Measurements from ENCODE around the gene IFNL2. TPM values are rescaled to one million over a fixed set of nuclear protein-coding genes. Genes with fewer than 3 reads are reported as not detected.
A peak's percentile ranks its signal among the peaks of the same experiment; 100 is the strongest.

The IFNL2 gene
- total RNA-seq, 1 donor from 2014 or later, result not detected

DNA sequence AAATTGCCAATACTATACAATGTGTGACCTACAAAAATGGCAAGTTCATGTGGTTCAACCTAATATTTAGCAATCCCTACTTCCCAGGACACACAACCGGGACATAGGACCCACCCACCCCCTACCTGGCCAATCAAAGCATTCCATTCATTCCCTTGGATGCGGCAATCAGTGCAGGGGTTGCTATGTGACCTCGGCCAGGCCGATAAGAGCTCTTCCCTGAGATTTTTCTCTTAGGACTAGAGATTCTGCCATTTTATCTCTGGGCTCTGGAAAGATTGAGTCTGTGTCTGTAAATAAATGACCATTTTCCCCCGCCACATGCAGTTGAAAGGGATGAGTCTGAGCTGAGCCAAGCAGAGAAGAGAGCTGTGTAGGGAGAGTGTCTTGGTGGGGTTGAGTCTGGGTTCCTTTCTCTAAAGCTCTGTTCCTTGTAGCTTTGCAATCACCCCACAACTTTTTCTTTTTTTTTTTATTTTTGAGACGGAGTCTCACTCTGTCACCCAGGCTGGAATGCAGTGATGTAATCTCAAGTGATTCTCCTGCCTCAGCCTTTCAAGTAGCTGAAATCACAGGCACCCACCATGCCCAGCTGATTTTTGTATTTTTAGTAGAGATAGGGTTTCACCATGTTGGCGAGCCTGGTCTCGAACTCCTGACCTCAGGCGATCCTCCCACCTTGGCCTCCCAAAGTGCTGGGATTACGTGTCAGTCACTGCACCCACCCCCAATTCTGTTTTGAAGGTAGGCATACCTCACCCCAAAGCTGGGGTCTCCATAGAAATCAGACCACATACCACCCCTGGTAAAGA is 35.4 kb downstream of the IFNL2 start:
- no peak overlapping the region for H3K4me3 Mint-ChIP-seq
- TF ChIP-seq, protein P1, sequence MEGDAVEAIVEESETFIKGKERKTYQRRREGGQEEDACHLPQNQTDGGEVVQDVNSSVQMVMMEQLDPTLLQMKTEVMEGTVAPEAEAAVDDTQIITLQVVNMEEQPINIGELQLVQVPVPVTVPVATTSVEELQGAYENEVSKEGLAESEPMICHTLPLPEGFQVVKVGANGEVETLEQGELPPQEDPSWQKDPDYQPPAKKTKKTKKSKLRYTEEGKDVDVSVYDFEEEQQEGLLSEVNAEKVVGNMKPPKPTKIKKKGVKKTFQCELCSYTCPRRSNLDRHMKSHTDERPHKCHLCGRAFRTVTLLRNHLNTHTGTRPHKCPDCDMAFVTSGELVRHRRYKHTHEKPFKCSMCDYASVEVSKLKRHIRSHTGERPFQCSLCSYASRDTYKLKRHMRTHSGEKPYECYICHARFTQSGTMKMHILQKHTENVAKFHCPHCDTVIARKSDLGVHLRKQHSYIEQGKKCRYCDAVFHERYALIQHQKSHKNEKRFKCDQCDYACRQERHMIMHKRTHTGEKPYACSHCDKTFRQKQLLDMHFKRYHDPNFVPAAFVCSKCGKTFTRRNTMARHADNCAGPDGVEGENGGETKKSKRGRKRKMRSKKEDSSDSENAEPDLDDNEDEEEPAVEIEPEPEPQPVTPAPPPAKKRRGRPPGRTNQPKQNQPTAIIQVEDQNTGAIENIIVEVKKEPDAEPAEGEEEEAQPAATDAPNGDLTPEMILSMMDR (conservative IDR thresholded peaks at IDR 0.05), result no peak

DNA sequence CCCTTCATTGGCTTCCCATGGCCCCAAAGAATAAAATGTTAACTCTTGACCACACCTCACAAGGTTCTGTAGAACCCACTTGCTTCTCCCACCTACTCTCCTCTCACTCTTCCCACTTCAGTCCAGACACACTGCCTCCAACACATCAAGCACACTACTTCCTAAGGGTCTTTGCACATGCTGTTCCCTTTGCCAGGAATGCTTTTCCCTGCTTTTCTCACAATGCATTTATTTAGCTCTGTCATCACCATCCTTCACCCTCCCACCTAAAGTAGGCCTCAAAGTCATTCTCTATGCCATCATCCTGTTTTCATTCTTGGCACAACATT is 36.0 kb downstream of the IFNL2 start:
- no peaks in the 10 kb centered on the region for H3K36me3 Mint-ChIP-seq (ENCODE audit: low read depth)
- TF ChIP-seq, protein P1 (conservative IDR thresholded peaks at IDR 0.05), result no peak
- H3K27ac Mint-ChIP-seq (ENCODE audit: unreplicated experiment), result no peak overlapping the region
- peaks cover 13% of the 10 kb centered on the region for H3K4me1 Mint-ChIP-seq
- no peak overlapping the region for H3K4me3 Mint-ChIP-seq
- no peak for DNase-seq (ENCODE audit: low read depth, low spot score)
- no peaks in the 10 kb centered on the region for H3K9me3 Mint-ChIP-seq
- peaks cover 82% of the 10 kb centered on the region for H3K27me3 Mint-ChIP-seq (ENCODE audit: low read depth)

More for the DNA sequence above, 35.4 kb downstream of the IFNL2 start:
- H3K27ac Mint-ChIP-seq (ENCODE audit: unreplicated experiment), result no peak overlapping the region
- peaks cover 78% of the 10 kb centered on the region for H3K27me3 Mint-ChIP-seq (ENCODE audit: low read depth)
- H3K36me3 Mint-ChIP-seq (ENCODE audit: low read depth), result no peaks in the 10 kb centered on the region
- peaks cover 9% of the 10 kb centered on the region for H3K4me1 Mint-ChIP-seq
- H3K9me3 Mint-ChIP-seq, result no peaks in the 10 kb centered on the region
- DNase-seq (ENCODE audit: low read depth, low spot score), result no peak

DNA sequence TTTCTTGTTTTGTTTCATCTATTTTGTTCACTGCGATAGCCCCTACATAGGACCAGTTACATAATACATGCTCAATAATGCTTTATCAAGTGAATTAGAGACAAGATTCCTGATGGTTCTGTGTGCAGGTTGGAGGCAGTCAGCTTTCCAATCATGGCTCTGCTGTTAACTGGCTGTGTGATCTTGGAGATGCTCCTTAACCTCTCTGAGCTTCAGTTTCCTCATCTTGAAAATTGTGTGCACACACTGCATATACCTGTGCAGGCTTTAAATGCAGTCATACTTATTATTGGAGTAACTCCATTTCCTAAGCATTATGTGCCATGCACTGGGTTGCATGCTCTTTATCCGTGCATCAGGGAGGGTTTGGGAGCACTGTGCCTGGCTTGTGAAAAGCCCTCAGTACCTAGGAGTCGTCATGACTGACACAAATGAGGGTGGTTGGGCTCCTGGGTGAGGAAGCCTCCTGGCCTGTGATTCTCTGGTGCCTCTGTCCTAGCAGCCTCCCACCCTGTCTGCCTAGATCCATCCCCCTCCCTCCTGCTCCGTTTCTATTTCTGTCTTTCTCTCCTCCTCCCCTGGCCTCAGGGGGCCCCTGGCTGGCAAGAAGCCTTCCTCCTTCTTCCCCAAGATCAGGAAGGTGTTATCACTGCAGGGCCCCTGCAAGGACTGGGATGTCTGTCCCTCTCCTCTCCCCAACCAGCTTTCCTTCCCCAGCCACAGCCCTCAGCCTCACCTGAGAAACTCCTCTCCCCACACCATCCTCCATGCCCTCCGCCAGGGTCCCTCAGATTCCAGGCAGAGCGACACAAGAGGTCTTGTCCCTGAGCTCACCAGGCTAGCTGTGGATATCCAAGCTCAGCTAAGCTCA is 36.7 kb downstream of the IFNL2 start:
- TF ChIP-seq, protein P1 (conservative IDR thresholded peaks at IDR 0.05), result no peak
- Mint-ChIP-seq H3K36me3 (ENCODE audit: low read depth) (no peaks in the 10 kb centered on the region), H3K4me3 (peak overlapping the region; percentile 34), H3K4me1 (peaks cover 18% of the 10 kb centered on the region), H3K27ac (ENCODE audit: unreplicated experiment) (no peak overlapping the region), H3K27me3 (ENCODE audit: low read depth) (peaks cover 89% of the 10 kb centered on the region), H3K9me3 (no peaks in the 10 kb centered on the region)
- DNase-seq (ENCODE audit: low read depth, low spot score), result no peak

DNA sequence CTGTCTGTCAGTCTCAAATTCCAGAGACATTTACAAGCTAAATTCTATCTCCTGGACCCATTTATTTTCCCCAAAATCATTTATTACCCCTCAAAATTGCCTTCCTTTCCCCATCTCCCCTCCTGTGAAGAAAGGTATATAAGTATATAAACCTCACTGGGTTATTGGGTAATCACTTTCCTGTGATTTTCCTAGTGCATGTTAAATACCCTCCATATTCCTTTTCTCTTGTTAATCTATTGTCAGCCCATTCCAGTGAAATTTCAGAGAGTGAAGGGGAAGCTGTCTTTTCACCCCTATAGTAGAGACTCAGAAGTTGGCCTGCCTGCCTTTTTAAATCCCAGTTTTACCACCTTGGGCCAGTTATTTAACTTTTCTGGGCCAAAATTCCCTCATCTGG is 37.9 kb downstream of the IFNL2 start:
- no peaks in the 10 kb centered on the region for H3K36me3 Mint-ChIP-seq (ENCODE audit: low read depth)
- no peak overlapping the region for H3K27ac Mint-ChIP-seq (ENCODE audit: unreplicated experiment)
- DNase-seq (ENCODE audit: low read depth, low spot score), result no peak
- peaks cover 92% of the 10 kb centered on the region for H3K27me3 Mint-ChIP-seq (ENCODE audit: low read depth)
- no peak overlapping the region for H3K4me3 Mint-ChIP-seq
- H3K4me1 Mint-ChIP-seq, result peaks cover 18% of the 10 kb centered on the region
- no peaks in the 10 kb centered on the region for H3K9me3 Mint-ChIP-seq
- TF ChIP-seq, protein P1 (conservative IDR thresholded peaks at IDR 0.05), result no peak

DNA sequence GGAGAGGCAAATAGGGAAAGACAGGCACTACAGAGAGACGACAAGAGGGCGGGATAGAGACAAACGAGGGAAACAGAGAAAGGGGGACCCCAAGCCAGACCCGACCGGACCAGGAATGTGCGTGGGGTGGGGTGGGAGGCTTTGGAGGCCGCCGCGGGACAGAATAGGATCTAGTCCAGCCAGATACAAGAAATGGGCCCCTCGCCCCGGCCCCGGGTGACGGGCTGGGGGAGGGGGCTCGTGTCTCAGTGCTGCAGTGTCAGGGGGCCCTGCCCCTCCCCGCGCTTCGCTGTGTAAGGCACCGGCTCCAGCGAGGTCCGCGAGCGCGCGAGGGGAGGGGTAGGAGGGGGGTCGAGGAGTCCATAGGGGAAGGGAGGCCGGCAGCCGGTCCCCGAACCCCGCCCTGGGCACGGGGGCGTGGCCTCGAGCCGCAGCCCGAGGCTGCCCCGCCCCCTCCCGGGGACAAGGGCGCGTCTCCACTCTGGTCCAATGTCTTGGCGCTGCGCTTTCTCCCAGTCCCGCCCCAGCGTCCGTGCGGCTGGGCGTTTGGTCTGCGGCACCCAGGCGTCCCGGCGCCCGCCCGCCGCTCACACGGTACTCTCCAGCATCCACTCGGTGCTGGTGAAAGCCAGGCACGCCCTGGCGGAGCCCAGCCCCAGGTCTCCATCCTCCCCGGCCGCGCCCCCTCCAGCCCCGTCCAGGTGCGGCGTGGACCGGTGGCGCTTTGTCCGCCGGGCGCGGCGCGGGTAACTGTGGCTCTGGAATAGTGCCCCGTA is 39.0 kb downstream of the IFNL2 start:
- peaks cover 84% of the 10 kb centered on the region for H3K27me3 Mint-ChIP-seq (ENCODE audit: low read depth)
- DNase-seq (ENCODE audit: low read depth, low spot score), result no peak
- TF ChIP-seq, protein P1 (conservative IDR thresholded peaks at IDR 0.05), result no peak
- H3K27ac Mint-ChIP-seq (ENCODE audit: unreplicated experiment), result no peak overlapping the region
- H3K36me3 Mint-ChIP-seq (ENCODE audit: low read depth), result no peaks in the 10 kb centered on the region
- H3K4me3 Mint-ChIP-seq, result peak overlapping the region; percentile 64
- peaks cover 18% of the 10 kb centered on the region for H3K4me1 Mint-ChIP-seq
- H3K9me3 Mint-ChIP-seq, result no peaks in the 10 kb centered on the region
